GM12878 (cell line): Measurements from ENCODE around the gene GLYAT. TPM values are rescaled to one million over a fixed set of nuclear protein-coding genes. Genes with fewer than 3 reads are reported as not detected.

ENCODE experiments used
- ATAC-seq: fragments of 200-7000 bp; cut with Tn5 transposase; 3 replicates; pipeline ENCODE4 v1.9.1; 2020; ENCODE audit warnings: mild to moderate bottlenecking, moderate library complexity
- BruUV-seq: library from RNA; stranded (reverse); fragments of 400-500 nt; replicated peaks from 2 replicates; lab custom pipeline; 2021; lab: Mats Ljungman, UMichigan
- CTCF ChIA-PET: fragments of 300-600 bp; sonication (Branson Sonifier 250); formaldehyde crosslinking; extraction: SDS; loops from one replicate; lab custom pipeline; 2021; ENCODE audit warnings: inconsistent platforms; lab: Yijun Ruan, JAX
- POLR2A ChIA-PET: fragments of 350-600 bp; formaldehyde crosslinking; extraction: SDS; loops from one replicate; lab custom pipeline; 2021; ENCODE audit warnings: inconsistent platforms; lab: Charles Lee
- RAD21 ChIA-PET: fragments of 300-600 bp; sonication (Branson Sonifier 250); formaldehyde crosslinking; loops from one replicate; lab custom pipeline; 2023; ENCODE audit warnings: antibody characterized with exemption; ENCODE audit not compliant: unreplicated experiment; lab: Charles Lee
- SMC1A ChIA-PET: fragments of 300-600 bp; sonication (Branson Sonifier 250); formaldehyde crosslinking; loops from one replicate; lab custom pipeline; 2023; ENCODE audit not compliant: unreplicated experiment, uncharacterized antibody; lab: Charles Lee
- DNase-seq: peaks from one replicate; pipeline ENCODE4 v3.0.0-alpha.2; 2011; ENCODE audit warnings: low read depth, low spot score
- FAIRE-seq: peaks from 3 replicates; lab custom pipeline; 2011; peaks lifted over from hg19 to GRCh38; lab: Jason Lieb, UNC
- H2AFZ ChIP-seq: 2 replicates; pipeline ENCODE4 v1.6.0; 2011; ENCODE audit warnings: low read depth, low read length, control low read depth; ENCODE audit not compliant: control insufficient read depth
- H3K27ac ChIP-seq: 2 replicates; pipeline ENCODE4 v1.5.1; 2011; ENCODE audit warnings: control low read depth; ENCODE audit not compliant: control insufficient read depth, insufficient read depth
- H3K27me3 ChIP-seq, 2 experiments: replicated peaks in 1 of 2; 2 replicates each; pipeline versions ENCODE4 v1.6.0 to v1.6.1; 2011; ENCODE audit warnings: low read length in 1 of 2; ENCODE audit not compliant: control insufficient read depth in 2 of 2, insufficient read depth in 2 of 2
- H3K36me3 ChIP-seq, 2 experiments: 2 replicates each; pipeline ENCODE4 v1.5.1; 2011; ENCODE audit warnings: low read length in 1 of 2; ENCODE audit not compliant: control insufficient read depth in 2 of 2, insufficient read depth in 2 of 2
- H3K4me1 ChIP-seq: 2 replicates; pipeline ENCODE4 v1.6.1; 2011; ENCODE audit warnings: mild to moderate bottlenecking, low read length, moderate library complexity, mixed read lengths; ENCODE audit not compliant: control insufficient read depth, insufficient read depth
- H3K4me2 ChIP-seq: 2 replicates; pipeline ENCODE4 v1.6.0; 2011; ENCODE audit warnings: control low read depth; ENCODE audit not compliant: control insufficient read depth, insufficient read depth
- H3K4me3 ChIP-seq: fragments of 200-600 bp; sonication (generic); 2 replicates; pipeline ENCODE4 v1.5.1; 2016
- H3K79me2 ChIP-seq: 2 replicates; pipeline ENCODE4 v1.6.0; 2011; ENCODE audit warnings: low read length; ENCODE audit not compliant: control insufficient read depth, insufficient read depth
- H3K9ac ChIP-seq: 2 replicates; pipeline ENCODE4 v1.8.0; 2011; ENCODE audit warnings: low read length, control low read depth, mixed read lengths; ENCODE audit not compliant: control insufficient read depth, insufficient read depth
- H3K9me3 ChIP-seq: replicated peaks from 3 replicates; pipeline ENCODE4 v1.5.1; 2011; ENCODE audit warnings: mild to moderate bottlenecking, low read length; ENCODE audit not compliant: control insufficient read depth, insufficient read depth
- H4K20me1 ChIP-seq: 2 replicates; pipeline ENCODE4 v1.6.0; 2011; ENCODE audit not compliant: control insufficient read depth, insufficient read depth
- ASH2L ChIP-seq: fragments of 300-600, 200-600 bp; sonication (generic); IDR thresholded peaks from 2 replicates; pipeline ENCODE4 v1.6.1; 2017; ENCODE audit warnings: low read depth, mild to moderate bottlenecking, borderline replicate concordance
- BCLAF1 ChIP-seq: fragments of 450-650 bp; IDR thresholded peaks from 2 replicates; pipeline ENCODE4 v1.6.1; 2017; ENCODE audit warnings: antibody characterized with exemption, mild to moderate bottlenecking, moderate library complexity
- CBFB ChIP-seq: IDR thresholded peaks from 2 replicates; pipeline ENCODE4 v1.6.1; 2016; ENCODE audit warnings: antibody characterized with exemption, low read depth
- CREM ChIP-seq: IDR thresholded peaks from 2 replicates; pipeline ENCODE4 v1.6.1; 2014; ENCODE audit warnings: antibody characterized with exemption, low read depth
- FOXM1 ChIP-seq: IDR thresholded peaks from 2 replicates; pipeline ENCODE4 v1.6.1; 2012; ENCODE audit warnings: low read depth, mild to moderate bottlenecking, inconsistent platforms, low read length, moderate library complexity
- IRF5 ChIP-seq: fragments of 450-650 bp; IDR thresholded peaks from 2 replicates; pipeline ENCODE4 v1.6.1; 2017; ENCODE audit warnings: borderline replicate concordance
- KDM1A ChIP-seq: fragments of 200-600 bp; sonication (generic); IDR thresholded peaks from 2 replicates; pipeline ENCODE4 v1.6.1; 2016; ENCODE audit warnings: borderline replicate concordance
- MLLT1 ChIP-seq: fragments of 450-650 bp; IDR thresholded peaks from 2 replicates; pipeline ENCODE4 v1.6.1; 2016; ENCODE audit warnings: mild to moderate bottlenecking
- RAD51 ChIP-seq: fragments of 450-650 bp; IDR thresholded peaks from 2 replicates; pipeline ENCODE4 v1.6.1; 2016; ENCODE audit warnings: moderate library complexity, mild to moderate bottlenecking, inconsistent platforms
- RCOR1 ChIP-seq: conservative IDR thresholded peaks from 2 replicates; pipeline ENCODE4 v1.6.1; 2012; ENCODE audit warnings: low read depth, low read length, improper control_type of control experiment
- SKIL ChIP-seq: fragments of 450-650 bp; IDR thresholded peaks from 2 replicates; pipeline ENCODE4 v1.6.1; 2017; ENCODE audit warnings: mild to moderate bottlenecking, low read depth, inconsistent platforms; ENCODE audit not compliant: poor library complexity, severe bottlenecking
- WGBS: methylation state at CpG from one replicate; pipeline ENCODE4 v1.1.6; 2016; ENCODE audit warnings: low lambda C conversion rate; ENCODE audit not compliant: insufficient replicate concordance, insufficient coverage; ENCODE audit errors: missing lambda C conversion rate; 5-methylcytosine and 5-hydroxymethylcytosine counted together
- in situ Hi-C: fragments of 300-500 bp; cut with MboI; formaldehyde crosslinking; loops from 9 replicates; pipeline ENCODE4 v1.14.3; 2018; ENCODE audit warnings: mixed read lengths
- intact Hi-C: fragments of 100-400 bp; cut with micrococcal nuclease; formaldehyde crosslinking; loops from one replicate; pipeline ENCODE4 v1.14.2; 2022; ENCODE audit not compliant: unreplicated experiment
- polyA plus RNA-seq, 11 experiments: library from polyadenylated mRNA; depleted of rRNA in 4 of 11; unstranded in 6 of 11; stranded (reverse) in 5 of 11; fragments of >200 nt; fragmentation: Nextera tagmentation in 4 of 11; fragmentation: Illumina TruSeq in 1 of 11; extraction: Ambion mirVana in 4 of 11; extraction: Trizol in 1 of 11; gene quantifications; 1 replicate in 1 of 11; 2 replicates in 10 of 11; pipeline versions ENCODE4 v1.2.1 to v1.2.3, GENCODE V29; 2011 to 2016; ENCODE audit warnings: inconsistent platforms in 2 of 11, missing spikeins in 2 of 11, low read depth in 1 of 11
- total RNA-seq, 4 experiments: library from RNA; depleted of rRNA in 3 of 4; stranded (reverse); fragments of >200 nt in 3 of 4; fragmentation: Illumina TruSeq in 1 of 4; extraction: Trizol in 1 of 4; gene quantifications; 2 replicates each; pipeline versions ENCODE4 v1.2.1 to v1.2.3, GENCODE V29; 2013 to 2021

Gene GLYAT
- total and polyA plus RNA-seq, 10 of the 15 experiments (the other 5 are each of a cell fraction or from before 2014, with no cell fraction given): 0.18 TPM; not detected in 9

GRCh38 chr11:58772329-58773285 is 40.9 kb upstream of the GLYAT start:
- ChIA-PET RAD21 (no interaction called here), POLR2A (interaction anchor here (0.7 kb wide), 1 partner anchor 11 kb away, joined by 3 read pairs; no protein-coding TSS in a partner anchor), CTCF (interaction anchor here (1.5 kb wide), 1 partner anchor 45 kb away, joined by 3 read pairs; no protein-coding TSS in a partner anchor), SMC1A (interaction anchor here (1.5 to 1.6 kb wide), 2 partner anchors 19 to 120 kb away, joined by 3 read pairs; no protein-coding TSS in a partner anchor)
- in situ Hi-C loops (no loop called here), intact Hi-C loops (no loop called here)
- Histone ChIP-seq H3K36me3 (no peaks in the 10 kb centered on the region), H3K4me3 (no peak overlapping the region), H3K79me2 (no peaks in the 10 kb centered on the region), H3K4me1 (no peaks in the 10 kb centered on the region), H3K9ac (no peak overlapping the region), H3K9me3 (no peaks in the 10 kb centered on the region), H2AFZ (no peak overlapping the region), H3K4me2 (no peak overlapping the region), H4K20me1 (no peaks in the 10 kb centered on the region)
- ATAC-seq: no peak
- DNase-seq: no peak
- no peak for FAIRE-seq
- no TSS peak for BruUV-seq
- TF ChIP-seq RCOR1 (no peak), KDM1A (no peak), FOXM1 (no peak), CREM (no peak), MLLT1 (no peak), SKIL (no peak), IRF5 (no peak), RAD51 (no peak), BCLAF1 (no peak), ASH2L (no peak), CBFB (no peak)
- TF ChIP-seq, all 136 proteins: peak for 0
- Histone ChIP-seq H3K27ac (no peak overlapping the region), H3K27me3 (no peaks in the 10 kb centered on the region)
- WGBS: 47% methylated on average over 5 of the region's 5 CpGs
